HG02943 (cell line): ENCODE measurements around the gene ATP2B2.

ENCODE experiments used
- ATAC-seq: cut with Tn5 transposase; IDR thresholded peaks from one replicate; pipeline ENCODE4 v1.9.1; 2021; ENCODE audit warnings: mild to moderate bottlenecking, low read depth, moderate library complexity; ENCODE audit not compliant: unreplicated experiment

ATP2B2 gene

DNA sequence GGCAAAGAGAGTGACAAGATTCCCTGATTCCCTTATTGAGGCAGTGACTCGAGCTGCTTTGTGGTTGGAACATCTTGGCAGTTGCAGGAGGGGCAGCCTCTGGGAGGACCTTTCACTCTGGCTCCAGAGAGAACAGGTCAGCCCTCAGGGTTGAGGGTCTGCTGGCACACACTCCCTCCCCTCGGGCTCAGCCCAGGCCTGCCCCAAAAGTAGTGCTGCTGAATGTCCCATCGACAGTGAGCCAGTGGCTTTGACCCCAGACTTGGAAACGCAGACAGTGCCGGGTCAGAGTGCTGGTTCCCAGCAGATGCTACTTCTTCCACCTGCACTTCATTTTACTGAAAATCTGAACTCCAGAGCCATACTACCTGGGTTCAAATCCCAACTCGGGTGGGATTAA is 25.6 kb upstream of the ATP2B2 start:
- ATAC-seq: no peak

DNA sequence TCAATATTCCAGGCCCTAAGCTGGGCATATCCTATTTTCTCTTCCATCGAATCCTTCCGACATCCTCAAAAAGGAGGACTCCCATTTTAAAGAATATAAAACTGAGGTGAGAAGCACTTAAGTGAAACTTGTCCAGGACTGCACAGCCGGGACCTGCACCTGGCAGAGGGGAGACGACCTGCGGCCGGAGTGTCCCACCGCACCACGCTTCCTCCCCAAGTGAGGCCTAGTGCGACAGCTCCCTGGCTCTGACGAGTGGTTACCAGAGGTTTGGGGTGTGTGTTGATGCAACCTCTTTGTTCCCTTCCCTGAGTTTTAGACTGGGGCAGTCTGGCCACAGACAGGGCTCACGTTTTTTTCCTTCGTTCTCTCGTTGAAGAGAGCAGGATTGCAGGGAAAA is 24.9 kb upstream of the ATP2B2 start:
- no peak for ATAC-seq

DNA sequence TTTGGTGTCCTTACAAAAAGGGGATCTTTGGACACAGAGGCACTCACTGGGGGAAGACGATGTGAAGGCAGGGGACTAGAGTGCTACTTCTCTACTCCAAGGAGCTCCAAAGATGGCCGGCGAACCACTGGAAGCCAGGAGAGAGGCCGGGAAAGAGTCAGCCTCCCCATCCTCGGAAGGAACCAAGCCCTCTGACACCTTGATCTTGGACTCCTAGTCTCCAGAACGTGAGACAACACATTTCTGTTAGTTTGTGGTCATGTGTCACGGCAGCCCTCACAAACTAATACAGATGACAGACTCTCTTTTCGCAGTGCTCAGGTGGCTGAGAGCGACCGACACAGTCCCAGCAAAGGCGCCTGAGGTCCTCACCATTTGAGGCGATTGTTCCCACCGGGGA is 24.4 kb upstream of the ATP2B2 start:
- ATAC-seq: no peak

DNA sequence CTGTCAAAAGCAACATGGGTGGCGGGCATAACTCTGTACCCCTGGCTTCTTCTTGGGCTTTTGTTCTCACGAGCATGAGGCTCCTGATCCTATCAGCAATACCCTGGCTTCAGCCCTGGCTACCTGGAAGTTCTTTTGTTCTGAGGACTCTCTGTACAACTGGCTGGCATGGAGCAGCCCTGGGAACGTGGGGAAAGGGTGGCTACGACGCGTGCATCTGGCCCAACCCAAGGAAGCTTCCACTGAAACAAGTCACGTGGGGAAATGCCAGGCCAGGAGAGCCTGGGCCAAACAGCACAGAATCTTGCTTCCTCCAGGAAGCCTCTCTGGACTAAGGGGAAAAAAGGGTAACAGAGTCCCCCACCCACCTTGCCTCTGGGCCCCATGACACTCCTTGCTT is 22.7 kb upstream of the ATP2B2 start:
- no peak for ATAC-seq

DNA sequence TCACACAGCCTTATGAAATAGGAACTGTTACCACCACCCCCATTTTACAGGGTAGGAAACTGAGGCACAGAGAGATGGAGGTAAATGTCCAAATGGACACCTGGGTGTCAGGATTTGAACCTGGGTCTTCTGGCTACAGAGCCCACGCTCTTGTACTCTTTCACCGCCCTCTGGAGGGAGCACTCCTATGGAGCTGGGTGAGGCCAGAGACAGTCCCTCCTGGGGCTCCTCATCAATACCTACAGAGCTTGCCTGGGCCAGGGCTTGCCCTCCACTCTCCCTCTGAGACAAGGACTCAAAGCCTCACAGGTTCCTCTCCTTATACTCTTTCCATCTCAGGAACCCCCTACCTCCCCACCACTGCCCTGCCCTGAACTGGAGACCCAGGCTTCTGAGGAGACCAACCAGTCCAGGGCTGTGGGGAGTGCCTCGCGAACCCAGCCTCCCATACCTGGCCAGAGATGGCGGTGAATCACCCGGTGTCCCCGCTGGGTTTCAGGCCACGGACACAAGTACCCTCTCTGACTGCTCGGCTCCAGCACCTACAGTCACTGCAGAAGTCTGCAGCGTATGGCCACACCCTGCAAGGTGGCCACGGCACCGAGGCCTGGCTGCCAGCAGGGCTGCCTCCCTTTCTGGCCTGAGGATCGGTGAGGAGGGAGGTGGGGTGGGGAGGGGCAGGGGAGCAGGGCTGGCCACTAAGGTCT is 22.1 kb upstream of the ATP2B2 start:
- no peak for ATAC-seq

DNA sequence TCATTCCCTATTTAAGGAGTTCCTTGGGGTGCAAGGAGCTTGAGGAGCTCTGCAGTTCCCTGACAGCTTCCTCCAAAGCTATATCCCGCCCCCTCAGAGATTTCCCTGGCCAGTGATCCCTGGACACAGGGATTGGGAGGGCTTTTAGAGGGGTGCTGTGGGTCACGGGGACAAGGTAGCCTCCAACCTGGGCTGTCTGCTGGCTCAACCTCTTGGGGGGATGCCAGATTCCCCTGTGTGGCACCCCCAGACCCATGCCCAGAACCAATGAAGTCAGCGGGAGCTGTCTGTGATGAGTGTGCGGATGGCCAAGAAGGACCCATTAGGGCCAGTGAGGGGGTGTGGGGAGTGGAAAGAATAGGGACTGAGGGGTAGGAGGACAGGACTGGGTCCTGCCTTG is 21.0 kb upstream of the ATP2B2 start:
- ATAC-seq: no peak

DNA sequence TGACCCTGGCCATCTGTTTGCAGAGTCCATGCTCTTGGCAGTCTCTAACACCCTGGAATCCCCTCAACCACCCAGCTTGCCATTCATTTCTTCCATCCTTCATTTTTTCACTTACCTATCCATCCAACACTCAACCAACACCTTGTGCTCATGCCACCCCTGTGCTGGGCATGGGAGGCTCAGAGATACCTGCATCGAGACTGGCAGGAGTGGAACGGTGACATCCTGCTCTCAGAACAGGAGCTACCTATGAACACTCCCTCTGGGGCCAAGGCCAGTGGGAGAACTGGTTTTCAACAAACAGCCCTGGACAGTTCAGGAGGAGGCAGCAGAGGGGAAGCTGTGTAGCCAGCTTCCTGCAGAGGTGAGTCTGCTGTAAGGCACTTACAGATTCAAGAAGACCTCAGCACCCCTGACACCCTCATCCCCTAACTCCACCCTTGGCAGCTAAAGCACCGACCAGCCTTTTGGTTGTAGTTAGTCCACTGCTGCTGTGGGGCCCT is 19.5 kb upstream of the ATP2B2 start:
- no peak for ATAC-seq

DNA sequence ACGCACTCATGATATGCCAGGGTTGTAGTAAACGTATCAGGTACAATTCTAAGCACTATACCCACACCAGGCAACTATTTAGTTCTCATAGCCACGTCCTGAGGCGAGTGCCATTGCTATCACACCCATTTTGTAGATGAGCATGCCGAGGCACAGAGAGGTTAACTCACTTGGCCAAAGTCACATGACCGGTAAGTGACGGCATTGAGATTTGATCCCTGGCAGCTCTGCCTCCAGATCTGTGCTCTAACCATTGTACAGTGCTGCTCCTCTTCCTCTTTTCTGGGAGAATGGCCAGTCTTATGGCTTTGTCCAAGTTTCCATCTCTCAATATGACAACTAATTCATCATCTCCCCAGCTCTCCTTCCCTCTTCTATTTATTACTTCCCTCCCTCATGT is 18.9 kb upstream of the ATP2B2 start:
- no peak for ATAC-seq

DNA sequence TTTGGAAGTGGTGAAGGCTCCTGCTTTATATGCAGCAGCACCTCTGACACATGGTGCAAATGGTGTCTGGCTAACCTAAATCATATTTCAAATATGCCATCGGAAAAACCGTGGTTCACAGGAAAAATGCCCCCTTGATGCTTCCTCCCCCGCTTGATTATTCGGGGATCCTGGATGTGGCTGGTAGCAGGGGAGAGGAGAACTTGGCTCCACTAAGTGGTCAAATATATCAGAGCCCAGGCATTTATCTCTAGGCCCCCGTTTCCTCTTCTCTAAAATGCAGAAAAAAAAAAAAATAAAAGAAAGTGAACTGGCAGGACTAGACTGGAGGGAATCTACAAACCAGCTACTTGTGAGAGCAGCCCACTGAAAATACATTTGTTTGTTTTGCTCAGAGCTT is 18.2 kb upstream of the ATP2B2 start:
- no peak for ATAC-seq

DNA sequence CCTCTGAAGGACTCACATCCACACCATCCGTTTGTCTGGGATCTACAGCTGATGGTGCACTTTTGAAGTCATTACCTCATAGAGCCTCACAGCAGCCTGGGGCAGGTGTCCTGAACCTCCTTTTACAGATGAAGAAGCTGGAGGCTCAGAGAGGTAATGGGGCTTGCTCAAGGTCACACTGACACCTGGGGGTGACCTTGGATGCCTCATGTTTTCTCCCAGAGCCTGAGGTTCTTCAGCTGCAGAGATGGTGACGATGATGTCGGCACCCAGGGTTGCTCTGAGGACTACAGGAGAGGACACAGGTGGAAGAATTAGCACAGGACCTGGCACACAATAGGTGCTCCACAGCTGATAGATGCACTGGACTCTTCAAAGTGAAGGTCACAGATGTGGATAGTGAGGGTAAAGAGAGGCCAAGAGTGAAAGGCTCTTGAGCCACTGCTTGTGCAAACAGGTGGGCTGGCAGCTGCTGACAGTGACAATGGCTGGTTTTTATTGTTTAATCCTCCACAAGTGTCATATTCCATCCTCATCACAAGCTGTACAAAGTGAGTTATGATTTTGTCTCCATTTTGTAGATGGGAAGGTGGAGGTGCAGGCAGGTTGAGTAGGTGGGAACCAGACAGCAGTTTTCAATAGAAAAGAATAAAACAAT is 17.4 kb upstream of the ATP2B2 start:
- ATAC-seq: no peak

DNA sequence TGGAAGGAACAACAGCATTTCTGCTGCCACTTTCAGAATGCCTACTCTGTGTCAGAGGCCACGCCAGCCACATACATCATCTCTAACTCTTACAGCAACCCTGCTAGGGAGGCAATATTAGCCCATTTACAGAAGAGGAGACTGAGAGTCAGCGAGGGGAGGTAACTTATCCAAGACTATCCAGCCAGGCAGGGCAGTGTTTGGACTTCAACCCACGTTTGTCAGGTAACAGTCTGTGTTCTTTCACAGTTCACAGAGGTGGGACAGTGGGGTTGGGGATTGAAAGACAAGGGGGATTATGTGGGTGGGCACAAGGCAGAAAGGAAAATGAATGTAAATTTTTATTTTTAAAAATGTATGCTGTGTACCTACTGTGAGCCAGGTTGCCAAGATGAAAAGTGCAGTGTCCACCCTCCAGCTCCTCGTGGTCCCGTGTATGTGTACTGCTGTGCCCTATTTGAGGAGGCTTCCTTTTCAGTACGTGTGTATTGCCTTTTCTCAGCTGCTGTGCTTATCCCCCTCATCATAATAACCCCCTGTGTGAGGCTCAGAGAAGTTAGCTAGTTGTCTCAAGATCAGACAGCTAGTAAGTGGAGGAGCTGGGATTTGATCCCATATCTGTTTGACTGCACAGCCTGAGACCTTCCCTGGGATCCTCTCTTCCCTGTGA is 16.5 kb upstream of the ATP2B2 start:
- ATAC-seq: no peak

DNA sequence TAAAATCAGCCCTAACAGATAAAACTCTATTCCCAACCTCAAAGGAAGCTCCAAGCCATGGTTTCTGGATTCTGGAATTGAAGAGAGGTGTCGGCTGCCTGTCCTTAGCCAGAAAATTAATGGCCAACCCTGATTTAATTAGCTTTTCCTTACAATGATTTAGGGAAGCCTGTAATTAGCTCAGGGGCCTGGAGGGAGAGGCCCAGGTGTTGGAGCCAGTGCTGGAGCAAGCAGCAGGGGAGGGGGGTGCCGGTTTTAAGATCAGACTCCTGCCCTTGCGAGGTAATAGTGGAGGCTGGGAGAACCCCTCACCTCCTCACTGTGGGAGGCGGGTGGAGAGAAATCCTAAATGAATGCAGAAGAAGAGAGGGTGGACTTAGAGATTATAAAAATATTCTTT is 14.7 kb upstream of the ATP2B2 start:
- ATAC-seq: no peak

DNA sequence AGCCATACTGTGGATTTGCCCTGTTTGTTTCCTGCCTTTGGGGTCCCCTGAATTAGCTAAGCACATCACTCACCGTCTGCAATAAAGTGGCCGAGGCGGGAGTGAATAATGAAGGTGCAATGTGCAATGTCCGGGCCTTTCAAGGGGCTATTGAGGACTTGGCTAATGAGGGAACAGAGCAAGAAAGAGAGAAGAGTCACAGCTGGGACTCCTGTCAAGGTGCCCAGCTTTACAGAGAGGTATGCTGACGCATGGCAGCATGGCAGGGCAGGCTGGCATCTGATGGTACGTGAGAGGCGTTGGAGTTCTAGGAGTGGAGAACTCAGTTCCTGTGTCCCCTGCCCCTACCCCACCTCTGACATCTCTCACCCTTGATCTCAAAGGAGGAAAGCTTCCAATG is 13.8 kb upstream of the ATP2B2 start:
- no peak for ATAC-seq

DNA sequence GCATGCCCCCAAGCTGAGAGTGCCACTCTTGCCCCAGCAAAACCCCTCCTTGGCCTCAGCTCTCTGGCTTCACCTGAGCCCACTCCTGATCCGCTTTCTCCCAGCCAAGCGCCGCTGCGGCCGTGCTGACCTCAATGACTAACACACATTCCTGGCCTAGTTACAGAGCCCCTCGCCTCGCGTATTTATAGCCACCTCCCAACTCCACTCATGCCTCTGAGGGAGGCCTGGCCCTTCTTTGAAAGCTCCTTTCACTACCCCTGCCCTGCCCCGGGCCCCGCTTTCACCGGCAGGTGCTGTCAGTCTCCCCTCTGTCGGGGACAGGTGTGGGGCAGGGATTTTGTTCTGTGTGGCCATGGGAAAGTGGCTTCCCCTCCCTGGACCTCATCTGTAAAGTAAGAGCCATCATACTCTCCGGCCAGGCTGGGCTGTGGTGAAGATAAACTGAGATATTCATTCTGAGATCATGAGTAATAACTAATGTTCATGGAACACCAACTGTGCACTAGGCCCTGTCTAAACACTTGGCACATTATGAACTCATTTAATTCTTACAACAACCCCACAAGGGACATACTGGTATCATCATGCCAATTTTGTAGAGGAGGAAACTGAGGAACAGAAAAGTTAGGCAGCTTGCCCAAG is 13.2 kb upstream of the ATP2B2 start:
- ATAC-seq: no peak

DNA sequence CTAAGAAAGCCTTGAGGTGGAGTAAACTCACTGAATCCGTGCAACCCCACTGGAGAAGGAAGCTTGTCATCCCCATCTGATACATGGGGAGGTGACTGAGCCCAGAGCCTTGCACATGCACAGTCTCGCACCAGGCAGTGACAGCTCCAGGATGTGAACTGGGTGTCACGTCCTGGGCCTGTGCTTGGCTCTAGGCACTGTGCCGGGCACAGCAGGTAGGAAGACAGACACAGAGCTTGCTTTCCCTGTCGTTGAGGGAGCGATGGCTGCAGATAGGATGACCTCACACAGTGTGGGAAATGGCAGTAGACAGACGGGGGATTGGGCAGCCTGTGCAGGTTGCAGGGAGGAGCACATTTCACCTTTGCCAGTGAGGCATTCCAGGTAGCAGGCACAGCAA is 12.2 kb upstream of the ATP2B2 start:
- no peak for ATAC-seq

DNA sequence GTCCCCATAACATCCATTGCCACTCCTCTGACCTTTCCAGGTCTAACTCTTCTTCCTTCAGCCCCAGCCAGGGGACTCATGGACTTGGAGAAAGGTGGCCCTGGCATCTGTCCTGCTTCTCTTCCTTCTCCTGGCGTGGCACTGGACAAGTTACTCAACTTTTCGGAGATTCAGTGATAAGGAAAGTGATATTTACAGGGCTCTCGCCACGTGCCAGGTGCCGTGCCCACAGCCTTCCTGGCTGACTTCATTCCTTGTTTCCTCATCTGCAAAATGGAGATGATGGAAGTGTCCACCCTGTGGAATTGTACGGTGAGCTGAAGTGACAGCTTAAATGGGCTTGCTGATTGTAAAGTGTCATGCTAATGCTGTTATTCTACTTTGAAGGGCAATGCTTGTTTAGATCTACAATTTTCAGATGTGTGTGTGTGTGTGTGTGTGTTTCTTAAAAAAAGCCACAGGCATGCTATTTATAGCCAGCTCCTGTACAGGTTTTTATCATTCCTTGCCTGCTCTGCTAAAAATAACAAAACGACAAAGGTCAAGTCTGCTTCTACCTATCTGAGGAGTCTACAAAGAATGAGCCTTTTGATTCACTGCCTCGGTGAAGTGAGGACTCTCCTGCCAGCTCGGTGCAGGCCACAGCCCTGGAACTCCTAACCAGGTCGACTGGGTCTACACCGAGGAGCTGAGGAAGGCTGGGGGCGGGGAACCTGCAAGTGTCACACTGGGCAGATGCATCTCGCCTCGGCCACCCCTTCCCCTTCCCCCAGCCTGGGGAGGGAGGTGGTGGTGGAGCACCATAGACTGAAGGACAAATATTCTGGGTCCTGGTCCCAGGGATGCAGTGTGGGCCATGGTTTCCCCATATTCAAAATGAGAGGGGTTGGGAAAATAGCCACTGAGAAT is 11.4 kb upstream of the ATP2B2 start:
- no peak for ATAC-seq

DNA sequence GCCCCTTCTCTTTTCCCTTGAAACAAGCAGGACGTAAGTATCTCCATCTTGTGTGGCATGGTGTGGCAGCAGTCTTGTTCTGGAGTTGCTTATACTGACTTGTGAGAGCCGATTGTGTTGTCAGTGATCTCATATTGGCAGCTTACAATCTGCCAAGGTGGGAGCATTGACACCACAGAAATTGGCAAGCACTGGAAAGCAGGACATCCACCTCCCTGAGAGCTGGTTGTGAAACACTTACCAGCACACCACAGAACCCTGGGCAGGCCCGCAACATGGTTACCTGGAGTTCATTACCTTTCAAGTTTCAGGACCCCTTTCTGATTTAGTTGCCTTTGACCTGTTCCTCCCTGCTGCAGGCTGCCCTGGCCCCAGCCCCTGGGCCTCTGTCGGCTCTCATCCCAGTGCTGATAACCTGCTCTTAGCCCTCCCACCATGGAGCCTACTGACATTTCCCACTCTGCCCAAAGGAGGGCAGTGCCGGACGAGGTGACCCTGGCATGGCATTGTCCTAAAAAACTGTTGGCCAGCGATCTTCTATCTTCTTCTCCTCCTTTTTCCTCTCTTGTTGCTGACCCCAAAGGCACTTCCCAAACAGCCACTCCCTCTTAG is 10.6 kb upstream of the ATP2B2 start:
- no peak for ATAC-seq

DNA sequence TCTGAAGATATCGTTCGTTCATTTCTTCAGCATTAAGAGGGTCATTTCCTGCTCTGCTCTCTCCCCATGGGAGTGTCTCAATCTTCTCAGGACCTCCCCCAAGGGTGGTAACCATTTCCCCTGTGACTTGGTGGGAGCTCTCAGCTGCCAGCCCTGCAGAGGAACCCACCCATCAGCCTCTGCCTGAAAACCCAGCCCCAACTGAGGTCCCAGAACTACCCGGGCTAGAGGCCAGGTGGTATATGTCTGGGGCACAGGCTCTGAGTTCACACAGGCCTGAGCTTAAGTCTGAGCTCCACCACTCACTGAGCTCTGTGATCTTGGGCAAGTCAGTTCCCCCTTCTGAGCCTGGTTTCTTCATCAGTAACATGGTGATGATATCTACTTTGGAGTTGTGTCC is 10.0 kb upstream of the ATP2B2 start:
- no peak for ATAC-seq

DNA sequence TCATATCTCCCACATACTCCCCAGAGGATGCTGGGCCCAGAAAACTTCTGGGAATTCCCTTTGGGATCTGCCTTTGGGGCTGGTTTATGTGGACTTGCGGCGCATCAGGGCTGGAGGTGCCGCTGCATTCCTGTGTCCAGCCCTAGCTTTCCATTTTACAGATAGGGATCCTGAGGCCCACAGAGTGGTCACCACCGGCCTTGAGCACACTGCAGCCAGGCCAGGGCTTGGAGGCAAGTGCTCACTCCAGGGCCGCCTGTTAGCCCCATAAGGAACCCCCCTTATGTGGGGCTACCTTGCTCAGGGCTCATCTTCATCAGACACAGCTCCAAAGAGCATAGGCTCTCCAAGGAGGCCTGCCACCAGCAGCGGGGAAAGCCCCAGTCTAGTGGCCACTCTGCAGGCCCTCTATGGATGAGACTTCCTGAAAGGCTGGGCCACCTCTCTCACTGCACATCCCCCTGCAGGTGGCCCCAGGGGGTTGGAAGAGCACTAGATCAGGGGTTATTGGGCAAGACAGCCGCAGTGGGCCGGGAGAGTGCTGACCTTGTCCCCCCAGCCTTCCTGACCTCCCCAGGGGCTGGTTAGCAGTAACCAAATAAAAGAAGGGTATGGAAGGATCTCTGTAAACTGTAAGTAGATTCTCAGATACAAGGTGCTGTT is 9.2 kb upstream of the ATP2B2 start:
- no peak for ATAC-seq
